HEK293T (cell line): ENCODE measurements around the gene INO80D.

Source experiments
- BHLHE40 ChIP-seq: fragments of 450-650 bp; IDR thresholded peaks from 2 replicates; pipeline ENCODE4 v1.6.1; 2016; ENCODE audit warnings: mild to moderate bottlenecking, moderate library complexity, borderline replicate concordance
- ELF4 ChIP-seq: fragments of 450-650 bp; IDR thresholded peaks from 2 replicates; pipeline ENCODE4 v1.6.1; 2017; ENCODE audit warnings: antibody characterized with exemption
- FOXM1 ChIP-seq: fragments of 450-650 bp; IDR thresholded peaks from 2 replicates; pipeline ENCODE4 v1.6.1; 2017; ENCODE audit warnings: mild to moderate bottlenecking, borderline replicate concordance
- NFRKB ChIP-seq: fragments of 450-650 bp; IDR thresholded peaks from 2 replicates; pipeline ENCODE4 v1.6.1; 2016; ENCODE audit warnings: mild to moderate bottlenecking, moderate library complexity
- PKNOX1 ChIP-seq: fragments of 450-650 bp; IDR thresholded peaks from 2 replicates; pipeline ENCODE4 v1.6.1; 2016
- SP1 ChIP-seq: fragments of 450-650 bp; IDR thresholded peaks from 2 replicates; pipeline ENCODE4 v1.6.1; 2017

- no peak for TF ChIP-seq BHLHE40
- no peak for TF ChIP-seq ELF4
- TF ChIP-seq PKNOX1: no peak
- TF ChIP-seq FOXM1: no peak
- no peak for TF ChIP-seq SP1
- TF ChIP-seq NFRKB: no peak
Measured at GRCh38 chr2:206071807-206072206, 14.2 kb downstream of the INO80D start.
